Germinal center (tissue), 1 donor: ENCODE measurements around the gene KIAA1671.
A peak's percentile ranks its signal among the peaks of the same experiment; 100 is the strongest.
"Not testable (repeated sequence)": the region's sequence is repeated elsewhere in the genome, so short reads cannot be mapped to it uniquely, and the experiment has no call there.

ENCODE experiments used
- DNase-seq: peaks from one replicate; pipeline ENCODE4 v3.0.0; 2012; ENCODE audit warnings: mixed read lengths, low spot score

Gene KIAA1671

DNA sequence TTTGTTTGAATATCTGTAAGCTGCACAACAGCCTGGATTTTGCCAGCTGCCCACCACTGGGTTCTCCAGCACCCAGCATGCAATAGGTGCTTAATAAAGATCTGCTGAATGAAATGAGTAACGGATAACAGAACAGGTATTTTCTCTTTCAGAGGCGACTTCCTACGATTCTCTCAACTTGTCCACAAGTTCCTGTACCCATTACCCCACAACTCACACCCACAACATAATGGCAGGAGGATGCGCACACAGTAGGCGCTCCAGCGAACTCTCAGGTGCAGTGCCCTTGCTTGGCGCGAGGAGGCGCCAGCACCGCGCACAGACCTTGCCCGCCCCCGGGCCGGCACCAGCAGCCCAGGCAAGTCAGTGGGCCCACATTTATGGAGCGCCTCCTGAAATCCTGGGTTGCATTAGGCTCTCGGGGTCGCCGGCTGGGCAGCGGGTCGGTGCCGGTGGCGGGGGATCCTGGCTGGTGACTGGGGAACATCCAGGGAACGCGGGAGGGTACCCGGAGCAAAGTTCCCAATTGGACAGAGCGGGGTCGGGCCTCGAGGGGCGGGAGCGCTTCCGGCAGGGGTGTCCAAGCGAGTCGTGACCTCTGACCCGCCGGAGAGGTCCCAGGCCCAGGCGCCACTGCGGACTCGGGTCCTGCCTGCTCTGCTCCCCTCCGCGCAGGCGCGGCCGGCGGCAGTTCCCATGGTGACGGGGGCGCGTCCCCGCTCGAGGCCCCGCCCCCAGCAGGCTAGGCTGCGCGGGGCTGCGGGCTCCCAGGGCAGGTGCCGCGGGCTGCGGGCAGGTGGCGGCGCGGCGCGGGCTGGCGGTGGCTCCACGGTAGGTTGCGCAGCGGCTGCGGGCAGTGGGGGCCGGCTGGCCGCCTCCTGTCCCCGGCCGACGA, at the start of gene KIAA1671:
Gene KIAA1671 (plus strand): TSS at position 775 of the 895 bp plus-strand sequence. CDS start 75,284 bp downstream, outside the sequence.
- DNase-seq = peak; percentile 92

DNA sequence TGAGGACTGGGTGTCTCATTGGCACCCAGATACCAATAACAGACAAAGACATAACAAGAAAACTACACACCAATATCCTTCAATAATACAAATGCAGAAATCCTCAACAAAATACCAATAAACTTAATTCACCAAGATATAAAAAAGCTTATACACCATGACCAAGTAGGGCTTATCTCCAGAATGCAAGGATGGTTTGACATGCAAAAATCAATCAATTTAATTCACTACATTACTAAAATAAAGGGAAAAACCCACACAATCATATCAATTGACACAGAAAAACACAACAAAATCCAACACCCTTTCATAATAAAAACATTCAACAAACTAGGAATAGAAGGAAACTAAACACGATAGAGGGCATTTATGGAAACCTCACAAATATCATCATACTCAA, 46.6 kb upstream of the KIAA1671 start:
- DNase-seq = no peak

- DNase-seq = not testable (repeated sequence)
Measured at GRCh38 chr22:24907101-24907500, 45.4 kb upstream of the KIAA1671 start.

DNA sequence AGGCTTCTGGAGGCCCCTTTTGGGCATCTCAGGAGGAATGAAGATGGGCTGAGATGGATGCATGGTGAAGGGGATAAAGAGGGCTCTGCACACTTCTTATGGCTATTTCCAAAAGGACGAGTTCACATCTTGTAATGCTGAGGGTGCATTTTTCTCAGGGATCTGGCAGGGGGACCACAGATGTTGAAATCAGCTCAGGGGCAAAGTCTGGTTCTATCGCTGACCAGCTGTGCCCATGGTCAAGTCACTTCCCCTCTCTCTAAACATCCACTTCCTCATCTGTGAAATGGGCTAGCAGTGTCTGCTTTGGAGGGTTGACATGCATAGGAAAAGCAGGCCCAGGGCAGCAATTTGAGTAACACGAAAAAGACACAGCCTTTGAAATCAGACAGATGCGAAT, 32.5 kb upstream of the KIAA1671 start:
- no peak for DNase-seq

DNA sequence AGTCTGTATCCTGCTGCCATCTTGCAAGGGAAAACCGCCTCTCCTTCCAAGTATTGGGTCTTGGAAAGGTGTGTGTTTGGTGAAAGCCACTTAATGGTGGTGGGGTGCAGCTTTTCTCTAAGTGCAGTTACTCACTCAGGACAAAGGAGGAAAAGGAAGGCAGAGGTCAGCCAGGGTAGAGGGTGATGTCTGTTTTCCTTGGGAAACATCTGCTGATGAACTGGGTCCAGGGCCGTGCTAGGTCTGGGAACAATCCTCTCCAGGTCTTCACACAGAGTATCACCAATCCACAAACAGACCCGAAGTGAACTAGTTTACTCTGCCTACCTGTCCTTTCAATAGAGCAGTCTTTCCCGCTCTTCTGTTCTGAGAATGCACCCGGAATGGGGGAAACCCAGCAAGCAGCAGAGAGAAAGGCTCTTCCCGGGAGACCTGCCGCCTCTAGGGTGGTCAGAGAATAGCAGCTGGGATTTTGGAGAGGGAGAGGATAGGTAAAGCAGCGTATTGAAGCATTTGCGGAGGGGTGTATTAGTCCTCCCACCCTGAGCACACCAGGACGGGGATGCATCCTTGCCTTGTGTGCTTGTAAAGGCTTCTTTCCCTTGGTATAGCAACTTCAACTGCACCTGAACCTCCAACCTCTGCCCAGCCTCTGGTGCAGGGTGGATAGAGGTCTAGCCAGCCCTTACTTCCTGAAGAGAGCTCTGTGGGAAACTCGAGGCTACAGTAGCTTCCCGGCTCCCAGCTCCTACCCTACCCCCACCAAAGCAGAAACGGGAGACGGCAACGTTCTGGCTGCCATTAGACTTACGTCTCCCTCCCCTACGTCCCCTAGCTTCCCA, 26.7 kb upstream of the KIAA1671 start:
- DNase-seq = no peak

GRCh38 chr22:24926428-24926725, 26.1 kb upstream of the KIAA1671 start:
- no peak for DNase-seq

DNA sequence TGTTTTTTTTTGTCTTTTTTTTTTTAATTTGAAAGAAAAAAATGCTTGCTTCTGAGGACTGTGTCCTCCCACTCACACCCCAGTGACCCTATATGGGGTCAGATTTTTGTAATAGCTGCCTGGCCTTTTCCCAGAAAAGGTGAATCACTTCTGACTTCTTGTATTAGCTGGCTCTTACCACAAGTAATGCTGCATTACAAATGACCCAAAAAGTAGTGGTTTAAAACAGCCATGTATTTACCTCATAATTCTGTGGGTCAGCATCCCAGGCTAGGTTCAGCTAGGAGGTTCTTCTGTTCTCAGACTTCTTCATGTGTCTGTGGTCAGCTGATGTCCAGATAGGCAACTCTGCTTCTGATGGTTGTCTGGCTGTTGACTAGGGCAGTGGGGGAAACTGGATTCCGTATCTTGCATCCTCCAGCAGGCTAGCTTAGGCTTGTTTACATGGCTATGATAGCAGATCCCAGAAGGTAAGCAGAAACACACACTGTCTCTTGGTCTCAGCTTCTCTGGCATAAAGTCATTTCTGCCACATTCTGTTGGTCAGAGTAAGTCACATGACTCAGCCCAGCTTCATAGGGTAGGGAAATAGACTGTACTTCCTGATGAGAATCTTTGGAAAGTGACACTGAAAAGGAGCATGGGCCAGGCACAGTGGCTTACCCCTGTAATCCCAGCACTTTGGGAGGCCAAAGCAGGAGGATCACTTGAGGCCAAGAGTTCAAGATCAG, 25.5 kb upstream of the KIAA1671 start:
- DNase-seq = no peak

DNA sequence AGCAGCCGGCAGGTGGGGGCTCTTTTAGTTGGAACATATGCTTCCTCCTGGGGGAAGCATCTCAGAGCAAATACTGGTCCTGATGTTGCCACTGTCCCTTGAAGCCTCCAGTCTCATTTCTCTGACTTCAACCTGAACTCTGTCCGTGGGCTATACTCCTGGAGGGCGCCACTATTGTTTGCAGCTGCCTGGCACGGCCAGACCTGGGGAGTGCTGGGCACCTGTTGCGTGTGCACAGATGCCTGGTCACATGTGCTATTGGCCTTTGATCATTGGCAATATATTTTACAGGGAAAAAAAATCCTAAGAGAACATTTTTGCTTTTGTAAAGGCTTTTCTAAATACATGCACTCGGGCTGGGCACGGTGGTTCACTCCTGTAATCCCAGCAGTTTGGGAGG, 24.2 kb upstream of the KIAA1671 start:
- no peak for DNase-seq

DNA sequence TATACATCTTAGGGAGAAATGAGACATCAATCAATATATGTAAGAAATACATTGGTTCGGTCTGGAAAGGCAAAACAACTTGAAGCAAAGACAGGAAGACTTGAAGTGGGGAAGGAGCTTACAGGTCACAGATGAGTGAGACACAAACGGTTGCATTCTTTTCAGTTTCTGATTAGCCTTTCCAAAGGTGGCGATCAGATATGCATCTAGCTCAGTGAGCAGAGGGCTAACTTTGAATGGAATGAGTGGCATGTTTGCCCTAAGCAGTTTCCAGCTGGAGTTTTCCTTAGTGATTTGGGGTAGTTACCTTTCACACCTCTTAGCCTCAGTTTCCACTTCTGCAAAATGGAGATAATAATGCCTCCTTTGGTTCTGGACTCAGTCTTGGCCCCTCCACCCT, 21.8 kb upstream of the KIAA1671 start:
- DNase-seq = no peak

GRCh38 chr22:24935771-24936483, 16.6 kb upstream of the KIAA1671 start:
- DNase-seq = no peak

DNA sequence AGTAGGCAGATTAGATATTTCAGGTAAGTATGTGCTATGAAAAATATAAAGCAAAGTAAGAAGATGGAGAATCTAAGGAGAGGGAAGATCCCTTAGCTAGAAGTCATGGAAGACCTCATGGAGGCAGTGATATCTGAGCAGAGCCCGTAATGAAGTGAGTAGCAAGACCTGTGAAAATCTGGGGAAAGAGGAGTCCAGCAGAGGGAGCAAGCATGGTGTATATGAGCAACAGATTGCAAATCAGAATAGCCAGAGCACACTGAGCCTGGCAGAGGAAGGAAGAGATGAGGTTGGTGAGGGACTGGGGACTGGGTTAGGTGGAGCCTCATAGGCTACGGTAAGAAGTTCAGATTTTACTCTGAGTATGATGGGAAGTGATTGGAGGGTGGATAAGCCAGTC, 15.4 kb upstream of the KIAA1671 start:
- no peak for DNase-seq

GRCh38 chr22:24938741-24939341, 13.7 kb upstream of the KIAA1671 start:
- DNase-seq = peak; percentile 39

DNA sequence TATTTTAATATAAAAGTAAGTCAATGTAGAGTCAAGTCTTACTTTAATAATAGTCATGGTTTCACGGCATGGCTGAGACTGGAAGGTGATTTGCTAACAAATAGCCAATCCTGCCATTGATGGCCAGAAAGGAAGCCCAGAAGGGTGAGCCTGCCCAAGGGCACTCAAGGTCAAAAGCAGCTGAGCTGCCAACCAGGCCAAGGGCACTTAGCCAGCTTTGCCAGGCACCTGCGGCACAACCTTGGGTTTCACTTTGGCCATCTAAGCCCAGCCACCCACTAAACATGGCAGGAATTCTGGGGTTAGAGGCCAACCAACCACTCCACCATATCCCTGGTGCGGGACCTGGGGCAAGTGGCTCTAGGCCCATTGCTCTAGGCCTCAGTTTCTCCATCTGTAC, 10.2 kb upstream of the KIAA1671 start:
- DNase-seq = no peak

GRCh38 chr22:24944217-24944937, 8.1 kb upstream of the KIAA1671 start:
- no peak for DNase-seq

- no peak for DNase-seq
Measured at GRCh38 chr22:24945430-24945829, 7.1 kb upstream of the KIAA1671 start.

DNA sequence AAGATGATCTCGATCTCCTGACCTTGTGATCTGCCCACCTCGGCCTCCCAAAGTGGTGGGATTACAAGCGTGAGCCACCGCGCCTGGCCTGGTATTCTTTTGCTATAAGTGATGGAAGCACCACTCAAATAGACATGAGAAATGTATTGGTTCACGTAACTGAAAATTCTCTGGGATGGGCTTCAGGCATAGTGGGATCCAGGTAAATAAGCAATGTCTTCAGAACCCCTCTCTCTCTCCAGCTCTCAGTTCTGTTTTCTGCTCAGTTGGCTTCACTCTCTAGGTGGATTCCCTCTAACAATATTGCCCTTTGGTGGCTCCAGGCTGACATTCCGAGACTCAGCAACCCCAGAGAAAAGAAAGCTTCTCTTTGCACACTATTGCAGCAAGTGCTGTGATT, 5.1 kb upstream of the KIAA1671 start:
- DNase-seq = no peak

DNA sequence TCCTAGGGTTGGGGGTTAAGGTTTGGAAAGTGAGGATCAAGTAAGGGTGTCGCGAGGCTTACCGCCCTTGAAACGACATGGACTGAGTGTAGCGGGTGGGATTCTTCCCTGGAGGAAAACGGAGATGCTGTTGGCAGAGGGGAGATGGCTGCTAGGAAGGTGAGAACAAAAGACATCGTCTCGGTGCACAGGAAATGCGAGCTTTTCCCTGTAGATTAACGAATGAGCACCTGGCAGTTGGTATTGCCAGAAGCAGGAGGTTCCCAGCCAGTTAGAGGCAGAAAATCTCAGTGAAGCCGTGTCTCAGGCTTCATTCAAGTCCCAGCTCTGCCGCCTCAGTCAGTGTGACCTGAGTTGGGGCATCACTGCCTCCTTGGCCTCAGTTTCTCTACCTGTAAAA, 4.6 kb upstream of the KIAA1671 start:
- no peak for DNase-seq

- no peak for DNase-seq
Measured at GRCh38 chr22:24948356-24949202, 3.9 kb upstream of the KIAA1671 start.

DNA sequence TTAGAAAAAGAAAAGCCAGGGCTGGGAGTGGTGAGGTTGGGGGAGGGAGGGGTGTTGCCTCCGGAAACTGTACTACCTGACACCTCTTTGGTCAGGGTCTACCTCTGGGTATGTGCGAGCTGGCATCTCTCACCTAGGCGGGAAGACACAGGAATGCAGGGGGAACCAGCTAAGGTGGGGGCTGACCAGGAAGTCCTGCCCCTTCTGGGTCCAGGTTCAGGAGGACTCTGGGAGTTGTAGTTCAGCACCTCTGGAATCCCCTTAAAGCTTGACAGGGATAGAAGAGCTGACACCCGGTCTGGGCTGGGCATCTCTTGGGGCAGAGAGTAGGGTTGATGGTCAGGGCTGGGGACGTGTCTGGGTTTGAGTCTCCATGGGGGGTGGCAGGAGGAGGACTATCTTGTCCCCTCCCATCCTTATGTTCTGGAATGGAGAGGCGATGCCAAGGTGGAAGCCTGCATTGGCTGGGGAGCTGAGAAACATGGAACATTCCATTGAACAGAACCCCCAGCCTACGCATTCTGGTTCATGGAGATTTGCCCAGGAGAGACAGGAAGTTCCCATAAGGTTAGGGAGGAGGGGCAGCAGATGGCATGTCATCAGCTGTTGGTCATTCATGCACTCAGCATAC, 2.1 kb upstream of the KIAA1671 start:
- no peak for DNase-seq
